Naive B cell (primary cell): ENCODE data around the gene RASAL1. TPM values are rescaled to one million over a fixed set of nuclear protein-coding genes. Genes with fewer than 3 reads are reported as not detected.
A peak's percentile ranks its signal among the peaks of the same experiment; 100 is the strongest.

Source experiments
- ATAC-seq, 2 donors: fragments of 150-1000 bp; cut with Tn5 transposase; 2 replicates each; pipeline ENCODE4 v1.10.0; 2021; ENCODE audit warnings: low read depth in 2 of 2, mild to moderate bottlenecking in 2 of 2, moderate library complexity in 2 of 2
- DNase-seq: peaks from one replicate; pipeline ENCODE4 v3.0.0; 2022
- H3K27ac Mint-ChIP-seq, 6 donors: one replicate each; pipeline ENCODE4 v1.8.0; 2020 to 2022; ENCODE audit warnings: mild to moderate bottlenecking in 6 of 6, mixed read lengths in 6 of 6, moderate library complexity in 5 of 6, inconsistent platforms in 2 of 6
- H3K27me3 Mint-ChIP-seq, 3 donors: one replicate each; pipeline ENCODE4 v1.8.0; 2021 to 2022; ENCODE audit warnings: mixed read lengths in 3 of 3, mild to moderate bottlenecking in 1 of 3
- H3K36me3 Mint-ChIP-seq, 2 donors: one replicate each; pipeline ENCODE4 v1.8.0; 2020 to 2022; ENCODE audit warnings: mixed read lengths in 2 of 2, inconsistent platforms in 1 of 2, mild to moderate bottlenecking in 1 of 2
- H3K4me1 Mint-ChIP-seq, 3 donors: one replicate each; pipeline ENCODE4 v1.8.0; 2020 to 2022; ENCODE audit warnings: mixed read lengths in 3 of 3, inconsistent platforms in 1 of 3, mild to moderate bottlenecking in 1 of 3, moderate library complexity in 1 of 3
- H3K4me3 Mint-ChIP-seq, 8 donors: one replicate each; pipeline ENCODE4 v1.8.0; 2020 to 2022; ENCODE audit warnings: mild to moderate bottlenecking in 8 of 8, mixed read lengths in 8 of 8, moderate library complexity in 8 of 8, inconsistent platforms in 2 of 8
- H3K9me3 Mint-ChIP-seq, 7 donors: one replicate each; pipeline ENCODE4 v1.8.0; 2020 to 2022; ENCODE audit warnings: mixed read lengths in 7 of 7, mild to moderate bottlenecking in 5 of 7, inconsistent platforms in 2 of 7, moderate library complexity in 1 of 7
- polyA plus RNA-seq, 6 donors: library from polyadenylated mRNA; unstranded; fragments of 300-500 nt; fragmentation: Illumina TruSeq; gene quantifications; one replicate each; pipeline ENCODE4 v1.2.3, GENCODE V29; 2021; ENCODE audit warnings: low read depth in 6 of 6

RASAL1 gene
- polyA plus RNA-seq, 6 donors from 2014 or later: 0.17 to 0.48 (median 0.41) TPM; not detected in 2

GRCh38 chr12:113089839-113090238 is 45.7 kb downstream of the RASAL1 start:
- Mint-ChIP-seq H3K4me1 (peaks cover 81 to 89% (median 87%) of the 10 kb centered on the region in 3 donors), H3K36me3 (no peaks in the 10 kb centered on the region), H3K9me3 (no peaks in the 10 kb centered on the region), H3K4me3 (peak overlapping the region in 6 of 8 donors; percentile 30 to 91 (median 70)), H3K27ac (peak overlapping the region; percentile 83 to 97 (median 92)), H3K27me3 (no peaks in the 10 kb centered on the region)
- ATAC-seq (no peak), DNase-seq (no peak)

GRCh38 chr12:113088971-113089756 is 46.4 kb downstream of the RASAL1 start:
- no peaks in the 10 kb centered on the region for H3K36me3 Mint-ChIP-seq
- H3K4me1 Mint-ChIP-seq: peaks cover 85 to 95% (median 93%) of the 10 kb centered on the region in 3 donors
- no peak for DNase-seq
- no peaks in the 10 kb centered on the region for H3K9me3 Mint-ChIP-seq
- H3K4me3 Mint-ChIP-seq: peak overlapping the region in 7 of 8 donors; percentile 32 to 91 (median 78)
- no peaks in the 10 kb centered on the region for H3K27me3 Mint-ChIP-seq
- no peak for ATAC-seq
- H3K27ac Mint-ChIP-seq: peak overlapping the region; percentile 9 to 97 (median 90)

- Mint-ChIP-seq H3K4me1 (peaks cover 90 to 100% (median 98%) of the 10 kb centered on the region in 3 donors), H3K9me3 (no peaks in the 10 kb centered on the region), H3K4me3 (peak overlapping the region in 7 of 8 donors; percentile 32 to 90 (median 81)), H3K36me3 (peaks cover 5 to 10% of the 10 kb centered on the region in 2 donors), H3K27ac (peak overlapping the region; percentile 63 to 96 (median 91)), H3K27me3 (no peaks in the 10 kb centered on the region)
- ATAC-seq (no peak), DNase-seq (no peak)
Observed at GRCh38 chr12:113088037-113088436, 47.5 kb downstream of the RASAL1 start.

- Mint-ChIP-seq H3K4me1 (peaks cover 86 to 99% (median 98%) of the 10 kb centered on the region in 3 donors), H3K36me3 (peaks cover 9 to 14% of the 10 kb centered on the region in 2 donors), H3K4me3 (peak overlapping the region; percentile 56 to 90 (median 82)), H3K27me3 (no peaks in the 10 kb centered on the region), H3K9me3 (no peaks in the 10 kb centered on the region), H3K27ac (peak overlapping the region; percentile 61 to 96 (median 95))
- DNase-seq (peak; percentile 66), ATAC-seq (peak; percentile 62 to 74)
Observed at GRCh38 chr12:113087193-113087592, 48.4 kb downstream of the RASAL1 start.

- H3K36me3 Mint-ChIP-seq: peaks cover 9 to 17% of the 10 kb centered on the region in 2 donors
- ATAC-seq (peak; percentile 22 to 27), DNase-seq (peak; percentile 33)
- H3K27ac Mint-ChIP-seq: peak overlapping the region; percentile 91 to 96 (median 96)
- H3K4me1 Mint-ChIP-seq: peaks cover 84 to 99% (median 98%) of the 10 kb centered on the region in 3 donors
- peak overlapping the region; percentile 56 to 90 (median 82) for H3K4me3 Mint-ChIP-seq
- H3K9me3 Mint-ChIP-seq: no peaks in the 10 kb centered on the region
- no peaks in the 10 kb centered on the region for H3K27me3 Mint-ChIP-seq
Observed at GRCh38 chr12:113086249-113087164, 49.1 kb downstream of the RASAL1 start.

GRCh38 chr12:113083863-113084435 is 51.6 kb downstream of the RASAL1 start:
- no peak for ATAC-seq
- H3K4me3 Mint-ChIP-seq: peak overlapping the region in 6 of 8 donors; percentile 1 to 69 (median 34)
- H3K4me1 Mint-ChIP-seq: peaks cover 80 to 99% (median 98%) of the 10 kb centered on the region in 3 donors

GRCh38 chr12:113082486-113083148 is 52.9 kb downstream of the RASAL1 start:
- peaks cover 9 to 23% of the 10 kb centered on the region in 2 donors for H3K36me3 Mint-ChIP-seq
- peak overlapping the region in 5 of 6 donors; percentile 44 to 88 (median 70) for H3K27ac Mint-ChIP-seq
- H3K27me3 Mint-ChIP-seq: no peaks in the 10 kb centered on the region
- ATAC-seq: no peak
- no peaks in the 10 kb centered on the region for H3K9me3 Mint-ChIP-seq
- DNase-seq: no peak
- peaks cover 78 to 94% (median 94%) of the 10 kb centered on the region in 3 donors for H3K4me1 Mint-ChIP-seq
- H3K4me3 Mint-ChIP-seq: peak overlapping the region in 5 of 8 donors; percentile 3 to 73 (median 30)

More at GRCh38 chr12:113083863-113084435, 51.6 kb downstream of the RASAL1 start:
- H3K36me3 Mint-ChIP-seq: peaks cover 9 to 23% of the 10 kb centered on the region in 2 donors
- no peaks in the 10 kb centered on the region for H3K27me3 Mint-ChIP-seq
- peak overlapping the region; percentile 51 to 98 (median 82) for H3K27ac Mint-ChIP-seq
- no peaks in the 10 kb centered on the region for H3K9me3 Mint-ChIP-seq
- no peak for DNase-seq

GRCh38 chr12:113081873-113082272 is 53.7 kb downstream of the RASAL1 start:
- H3K9me3 Mint-ChIP-seq: no peaks in the 10 kb centered on the region
- DNase-seq (no peak), ATAC-seq (no peak)
- no peaks in the 10 kb centered on the region for H3K27me3 Mint-ChIP-seq
- peaks cover 9 to 23% of the 10 kb centered on the region in 2 donors for H3K36me3 Mint-ChIP-seq
- peak overlapping the region in 5 of 6 donors; percentile 59 to 93 (median 71) for H3K27ac Mint-ChIP-seq
- peak overlapping the region in 5 of 8 donors; percentile 12 to 69 (median 53) for H3K4me3 Mint-ChIP-seq
- H3K4me1 Mint-ChIP-seq: peaks cover 78 to 94% (median 94%) of the 10 kb centered on the region in 3 donors

GRCh38 chr12:113077859-113078255 is 57.7 kb downstream of the RASAL1 start:
- H3K27ac Mint-ChIP-seq: peak overlapping the region in 5 of 6 donors; percentile 46 to 96 (median 58)
- ATAC-seq: no peak
- H3K36me3 Mint-ChIP-seq: peaks cover 2 to 11% of the 10 kb centered on the region in 2 donors
- peaks cover 76 to 94% (median 92%) of the 10 kb centered on the region in 3 donors for H3K4me1 Mint-ChIP-seq
- DNase-seq: no peak
- no peaks in the 10 kb centered on the region for H3K27me3 Mint-ChIP-seq
- H3K4me3 Mint-ChIP-seq: peak overlapping the region in 5 of 8 donors; percentile 13 to 89 (median 70)
- H3K9me3 Mint-ChIP-seq: no peaks in the 10 kb centered on the region

- H3K27ac Mint-ChIP-seq: peak overlapping the region; percentile 84 to 99 (median 96)
- peak overlapping the region; percentile 45 to 90 (median 75) for H3K4me3 Mint-ChIP-seq
- peaks cover 0 to 9% of the 10 kb centered on the region in 2 donors for H3K36me3 Mint-ChIP-seq
- DNase-seq: no peak
- no peaks in the 10 kb centered on the region for H3K9me3 Mint-ChIP-seq
- no peak for ATAC-seq
- H3K4me1 Mint-ChIP-seq: peaks cover 75 to 95% (median 90%) of the 10 kb centered on the region in 3 donors
- H3K27me3 Mint-ChIP-seq: no peaks in the 10 kb centered on the region
Observed at GRCh38 chr12:113077057-113077858, 58.3 kb downstream of the RASAL1 start.

GRCh38 chr12:113075137-113075683 is 60.4 kb downstream of the RASAL1 start:
- ATAC-seq: peak; percentile 84 to 86
- Mint-ChIP-seq H3K9me3 (no peaks in the 10 kb centered on the region), H3K27ac (peak overlapping the region; percentile 96 to 100 (median 98)), H3K27me3 (no peaks in the 10 kb centered on the region), H3K36me3 (no peaks in the 10 kb centered on the region), H3K4me1 (peaks cover 77 to 88% (median 80%) of the 10 kb centered on the region in 3 donors), H3K4me3 (peak overlapping the region; percentile 57 to 92 (median 76))
- DNase-seq: peak; percentile 86
